Spleen (tissue), 7 donors: ENCODE results near the gene SPEM2.

Source experiments
- POLR2A ChIP-seq, 3 donors: fragments of 450-650 bp; IDR thresholded peaks; one replicate each; pipeline ENCODE4 v1.5.1; 2017; ENCODE audit warnings: antibody characterized with exemption in 3 of 3, mild to moderate bottlenecking in 1 of 3
- TF ChIP-seq, protein P1 (sequence below), 11 experiments: fragments of 200-600 bp in 7 of 11; fragments of 450-650 bp in 4 of 11; sonication (generic) in 4 of 11; IDR thresholded peaks in 8 of 11; conservative IDR thresholded peaks in 3 of 11; 1 replicate in 7 of 11; 2 replicates in 4 of 11; pipeline versions ENCODE4 v1.4.0 to v1.8.0; 2016 to 2021; ENCODE audit warnings: antibody characterized with exemption in 11 of 11, inconsistent platforms in 4 of 11, mild to moderate bottlenecking in 1 of 11
- donor health status: DM: no; HTN: no; CAD: no; lungs with moderate emphysema.
- donor health status: DM: no; HTN: no; CAD: no.
- donor health status: DM: no; HTN: no; CAD: no.

DNA sequence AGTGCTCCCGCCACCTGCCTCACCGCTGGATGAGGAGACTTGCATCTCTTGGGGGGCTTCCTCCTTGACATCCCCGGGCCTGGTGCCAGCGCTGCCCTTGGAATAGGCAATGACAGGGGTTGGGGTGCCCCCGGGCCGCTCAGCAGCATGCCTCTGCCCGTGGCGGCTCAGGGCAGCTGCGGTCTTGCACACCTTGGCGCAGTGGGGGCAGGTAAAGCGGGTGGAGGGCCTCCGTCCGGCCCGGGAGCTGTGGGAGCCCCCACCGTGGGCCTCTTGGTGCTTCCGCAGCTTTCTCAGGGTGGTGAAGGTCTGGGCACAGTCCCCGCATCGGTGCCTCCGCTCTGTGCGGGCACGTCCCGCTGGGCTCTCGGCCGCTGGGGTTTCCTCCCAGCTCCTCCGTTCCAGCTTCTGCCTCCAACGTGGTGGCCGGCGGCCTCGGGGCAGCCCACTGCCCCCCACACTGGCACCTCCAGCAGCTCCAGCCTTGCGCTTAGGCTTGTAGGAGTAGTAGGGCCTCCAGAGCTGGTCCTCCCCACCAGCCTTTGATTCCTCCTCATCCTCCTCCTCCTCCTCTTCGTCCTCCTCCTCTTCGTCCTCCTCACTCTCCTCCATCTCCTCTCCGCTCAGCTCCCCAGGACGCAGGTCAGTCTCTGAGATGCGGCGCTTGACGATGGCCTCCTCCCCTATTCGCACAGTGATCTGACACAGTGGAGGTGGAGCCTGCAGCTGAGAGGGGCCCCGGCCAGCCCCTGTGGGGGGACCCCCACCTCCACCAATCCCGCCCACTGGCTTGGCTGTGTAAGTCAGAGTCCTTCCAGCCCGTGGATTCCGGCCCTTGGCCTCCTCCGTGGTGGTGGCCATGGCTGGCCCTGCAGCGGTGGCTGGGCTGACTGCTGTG is 37.3 kb downstream of the SPEM2 start:
- TF ChIP-seq, protein P1, sequence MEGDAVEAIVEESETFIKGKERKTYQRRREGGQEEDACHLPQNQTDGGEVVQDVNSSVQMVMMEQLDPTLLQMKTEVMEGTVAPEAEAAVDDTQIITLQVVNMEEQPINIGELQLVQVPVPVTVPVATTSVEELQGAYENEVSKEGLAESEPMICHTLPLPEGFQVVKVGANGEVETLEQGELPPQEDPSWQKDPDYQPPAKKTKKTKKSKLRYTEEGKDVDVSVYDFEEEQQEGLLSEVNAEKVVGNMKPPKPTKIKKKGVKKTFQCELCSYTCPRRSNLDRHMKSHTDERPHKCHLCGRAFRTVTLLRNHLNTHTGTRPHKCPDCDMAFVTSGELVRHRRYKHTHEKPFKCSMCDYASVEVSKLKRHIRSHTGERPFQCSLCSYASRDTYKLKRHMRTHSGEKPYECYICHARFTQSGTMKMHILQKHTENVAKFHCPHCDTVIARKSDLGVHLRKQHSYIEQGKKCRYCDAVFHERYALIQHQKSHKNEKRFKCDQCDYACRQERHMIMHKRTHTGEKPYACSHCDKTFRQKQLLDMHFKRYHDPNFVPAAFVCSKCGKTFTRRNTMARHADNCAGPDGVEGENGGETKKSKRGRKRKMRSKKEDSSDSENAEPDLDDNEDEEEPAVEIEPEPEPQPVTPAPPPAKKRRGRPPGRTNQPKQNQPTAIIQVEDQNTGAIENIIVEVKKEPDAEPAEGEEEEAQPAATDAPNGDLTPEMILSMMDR (IDR thresholded peaks at IDR 0.05 in 8 of 11, conservative IDR thresholded peaks at IDR 0.05 in 3 of 11), result no peak
- no peak for TF ChIP-seq POLR2A (IDR thresholded peaks at IDR 0.05)
